ENCODE data around the gene EPHB2.

EPHB2 gene

DNA sequence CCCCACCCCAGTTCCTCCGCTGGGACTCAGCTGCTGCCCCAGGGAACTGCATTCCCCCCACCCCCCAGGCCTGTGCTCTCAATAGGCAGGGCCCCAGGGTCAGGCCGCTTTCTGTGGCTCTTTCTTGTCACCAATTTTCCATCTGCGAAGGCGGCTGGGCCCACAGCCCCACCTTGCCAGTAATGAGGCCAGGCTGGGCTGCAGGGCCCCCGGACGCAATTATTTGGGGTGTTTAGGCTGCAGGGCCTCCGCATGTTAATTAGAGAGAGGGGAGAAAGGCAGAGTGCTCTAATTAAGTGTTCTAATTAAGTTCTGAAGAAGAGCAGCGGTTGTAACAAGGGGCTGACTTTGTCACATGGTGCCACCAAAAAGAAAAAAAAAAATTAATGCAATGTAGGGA, 71.8 kb downstream of the EPHB2 start:
- no peak for DNase-seq

DNA sequence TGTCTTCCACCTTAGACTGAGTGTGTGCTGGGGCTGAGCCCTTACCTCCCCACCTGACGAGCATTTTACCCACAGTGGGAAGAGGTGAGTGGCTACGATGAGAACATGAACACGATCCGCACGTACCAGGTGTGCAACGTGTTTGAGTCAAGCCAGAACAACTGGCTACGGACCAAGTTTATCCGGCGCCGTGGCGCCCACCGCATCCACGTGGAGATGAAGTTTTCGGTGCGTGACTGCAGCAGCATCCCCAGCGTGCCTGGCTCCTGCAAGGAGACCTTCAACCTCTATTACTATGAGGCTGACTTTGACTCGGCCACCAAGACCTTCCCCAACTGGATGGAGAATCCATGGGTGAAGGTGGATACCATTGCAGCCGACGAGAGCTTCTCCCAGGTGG, 73.7 kb downstream of the EPHB2 start:
- DNase-seq = no peak

GRCh38 chr1:22784737-22785136, 74.1 kb downstream of the EPHB2 start:
- no peak for DNase-seq

GRCh38 chr1:22786101-22786500, 75.5 kb downstream of the EPHB2 start:
- no peak for DNase-seq

DNA sequence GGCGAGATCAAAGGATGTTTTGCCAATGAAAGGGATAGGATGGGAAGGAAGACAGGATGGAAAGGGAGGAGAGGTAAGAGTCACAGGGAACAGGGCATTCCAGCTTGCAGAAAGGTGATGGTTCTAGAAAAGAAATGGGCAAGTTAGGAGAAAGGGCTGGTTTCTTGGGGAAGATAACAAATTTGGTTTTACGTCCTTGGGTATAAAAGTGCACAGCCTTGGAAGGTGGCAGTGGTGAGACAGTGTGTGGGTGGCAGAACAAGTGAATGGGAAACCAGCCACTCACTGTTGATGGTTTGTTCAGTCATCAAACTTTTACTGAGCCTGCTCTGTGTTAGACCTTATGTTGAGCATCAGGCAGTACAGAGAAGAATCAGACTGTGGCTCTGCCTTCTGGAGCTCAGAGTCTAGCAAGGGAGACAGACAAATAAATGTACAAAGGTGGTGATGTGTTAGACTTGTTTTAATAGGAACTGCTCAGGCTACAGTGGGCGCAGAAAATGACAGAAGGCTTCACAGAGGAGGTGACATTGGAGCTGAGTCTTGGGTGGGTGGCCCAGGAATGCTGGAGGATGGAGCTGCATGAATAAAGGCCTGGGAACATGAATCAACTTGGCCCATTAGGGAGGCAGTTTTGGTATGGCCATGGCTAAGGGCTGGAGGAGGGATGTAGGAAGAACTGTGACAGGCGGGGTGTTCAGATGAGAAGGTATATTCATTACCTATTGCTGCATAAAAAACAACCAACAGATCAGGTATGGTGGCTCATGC, 76.3 kb downstream of the EPHB2 start:
- no peak for DNase-seq

DNA sequence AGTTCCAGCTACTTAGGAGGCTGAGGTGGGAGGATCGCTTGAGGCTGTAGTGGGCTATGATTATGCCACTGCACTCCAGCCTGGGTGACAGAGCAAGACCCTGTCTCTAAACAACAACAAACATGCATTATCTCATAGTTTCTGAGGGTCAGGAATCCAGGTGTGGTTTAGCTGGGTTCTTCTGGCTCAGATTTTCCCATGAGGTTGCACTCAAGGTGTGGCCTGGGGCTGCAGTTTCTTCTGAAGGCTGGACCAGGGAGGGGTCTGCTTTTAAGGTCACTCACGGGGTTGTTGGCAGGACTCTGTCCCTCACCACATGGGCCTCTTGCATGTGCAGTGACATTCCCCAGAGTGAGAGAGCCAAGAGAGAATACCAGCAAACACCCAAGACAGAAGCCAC, 77.0 kb downstream of the EPHB2 start:
- no peak for DNase-seq

DNA sequence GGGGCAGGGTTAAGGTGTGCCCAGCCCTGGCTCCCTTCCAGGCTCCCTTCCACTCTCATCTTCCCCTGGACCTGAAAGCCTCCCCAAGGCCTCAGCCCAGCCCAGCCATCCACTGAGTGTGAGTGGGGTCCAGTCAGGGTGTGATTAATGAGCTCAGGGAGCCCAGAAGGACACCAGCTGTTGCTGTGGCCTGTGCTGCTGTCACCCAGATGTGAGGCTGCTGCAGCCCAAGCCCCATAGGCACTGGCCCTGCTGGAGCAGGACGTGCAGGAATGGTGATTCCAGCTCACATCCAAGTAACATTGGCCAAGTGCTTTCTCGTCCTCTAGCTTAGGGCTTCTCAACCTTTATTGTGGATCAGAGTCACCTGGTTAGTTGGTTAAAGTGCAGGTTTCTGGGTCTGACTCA, 77.6 kb downstream of the EPHB2 start:
- DNase-seq = no peak

- no peak for DNase-seq
Observed at GRCh38 chr1:22789356-22789994, 78.8 kb downstream of the EPHB2 start.

DNA sequence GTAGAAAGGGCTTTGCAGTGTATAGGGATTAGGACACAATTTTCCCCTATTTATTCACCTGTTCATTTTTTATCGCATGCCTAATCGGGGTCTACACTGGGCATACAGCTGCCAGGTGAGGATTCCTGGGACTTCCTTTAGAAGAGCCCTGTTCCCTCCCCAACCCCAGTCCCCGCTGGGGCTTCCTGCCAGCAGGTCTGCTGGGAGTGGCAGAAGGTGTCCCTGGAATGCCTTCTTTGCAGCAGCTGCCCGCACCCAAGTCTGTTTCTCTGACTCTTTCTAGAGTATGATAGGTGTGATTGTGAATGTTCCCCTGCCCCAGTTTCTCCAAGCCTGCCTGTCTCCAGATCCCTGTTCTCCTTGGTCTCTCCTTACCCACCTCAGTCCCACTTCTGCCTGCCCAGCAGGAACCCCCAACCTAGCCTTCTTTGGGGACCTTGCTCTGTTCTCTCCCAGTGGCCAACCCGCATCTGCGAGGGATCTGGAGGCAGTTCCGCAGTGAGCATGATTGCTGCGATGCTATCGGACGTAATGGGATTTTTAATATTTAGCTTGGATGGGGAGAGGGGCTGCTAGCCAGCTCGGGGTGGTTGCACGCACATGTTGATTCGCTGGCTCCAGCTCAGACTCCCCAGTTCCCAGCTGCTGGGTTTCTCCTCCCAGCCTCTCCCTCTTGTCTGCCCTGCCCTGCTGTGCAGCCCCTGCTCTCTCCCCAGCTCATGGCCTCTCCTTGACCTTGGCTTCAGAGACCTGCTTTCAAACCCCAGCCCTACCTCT, 79.8 kb downstream of the EPHB2 start:
- DNase-seq = no peak

GRCh38 chr1:22791831-22792347, 81.2 kb downstream of the EPHB2 start:
- DNase-seq = no peak

GRCh38 chr1:22792396-22793160, 81.9 kb downstream of the EPHB2 start:
- DNase-seq = no peak

- no peak for DNase-seq
Observed at GRCh38 chr1:22793647-22794046, 83.0 kb downstream of the EPHB2 start.

- no peak for DNase-seq
Observed at GRCh38 chr1:22794647-22795365, 84.2 kb downstream of the EPHB2 start.

DNA sequence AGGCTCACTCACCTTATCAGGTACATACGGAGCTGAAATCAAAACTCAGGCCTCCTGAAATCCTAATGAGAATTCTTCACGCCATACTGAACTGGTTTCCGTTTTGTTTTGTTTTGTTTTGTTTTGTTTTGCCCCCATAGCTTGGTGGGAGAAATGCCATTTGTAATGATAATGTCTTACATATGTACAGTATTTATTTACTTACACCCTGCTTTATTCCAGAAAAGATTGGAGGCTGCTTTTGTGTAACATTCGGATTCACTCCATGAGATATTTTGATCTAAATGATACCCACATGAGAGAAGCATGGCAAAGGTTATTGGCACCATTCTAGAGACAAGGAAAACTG, 84.7 kb downstream of the EPHB2 start:
- DNase-seq = no peak

DNA sequence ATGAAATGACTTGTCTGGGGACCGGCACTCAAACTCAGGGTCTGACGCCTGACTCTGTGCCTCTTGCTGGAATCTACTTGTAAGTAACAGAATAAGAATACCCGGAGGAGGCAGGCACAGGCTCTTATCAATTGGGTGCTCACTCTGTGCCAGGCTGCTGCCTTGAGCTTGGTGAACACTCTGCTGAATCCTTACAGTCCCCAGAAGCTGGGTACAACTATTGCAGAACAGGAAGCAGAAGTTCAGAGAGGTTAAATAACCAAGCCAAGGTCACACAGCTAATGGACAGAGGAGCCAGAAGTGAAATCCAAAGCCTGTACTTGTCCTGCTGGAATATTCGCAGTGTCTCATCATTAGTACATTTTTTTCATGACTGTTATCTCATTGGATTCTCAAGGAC, 86.0 kb downstream of the EPHB2 start:
- no peak for DNase-seq

- no peak for DNase-seq
Observed at GRCh38 chr1:22798083-22798482, 87.4 kb downstream of the EPHB2 start.

- DNase-seq = no peak
Observed at GRCh38 chr1:22799971-22800370, 89.3 kb downstream of the EPHB2 start.

GRCh38 chr1:22800629-22801028, 90.0 kb downstream of the EPHB2 start:
- DNase-seq = no peak

- no peak for DNase-seq
Observed at GRCh38 chr1:22801347-22801746, 90.7 kb downstream of the EPHB2 start.

- no peak for DNase-seq
Observed at GRCh38 chr1:22801761-22802160, 91.1 kb downstream of the EPHB2 start.

- no peak for DNase-seq
Observed at GRCh38 chr1:22803833-22804232, 93.2 kb downstream of the EPHB2 start.

DNA sequence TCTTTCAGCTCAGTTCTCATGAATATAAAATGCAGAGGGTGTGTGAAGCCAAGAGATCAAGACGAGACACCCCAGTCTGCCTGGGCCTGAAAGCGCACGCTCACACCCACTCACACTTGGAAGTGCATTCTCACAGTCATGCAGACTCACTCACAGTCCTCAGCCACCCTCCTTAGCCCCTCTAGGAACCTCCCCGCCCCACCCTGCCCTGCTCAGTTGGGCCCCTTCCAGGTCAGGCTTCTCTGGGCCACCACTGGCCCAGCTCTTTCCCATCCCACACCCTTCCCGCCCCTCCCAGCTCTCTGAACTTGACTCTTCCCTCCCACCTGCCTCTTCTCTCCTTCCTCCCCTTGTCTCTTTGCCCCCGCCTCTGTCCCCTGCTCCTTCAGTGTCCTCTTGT, 93.8 kb downstream of the EPHB2 start:
- no peak for DNase-seq
